COLO829 (cell line): ENCODE data around the gene DRG2.

ENCODE experiments used
- DNase-seq: peaks from one replicate; pipeline ENCODE4 v3.0.0; 2012; ENCODE audit warnings: low spot score

Gene DRG2

DNA sequence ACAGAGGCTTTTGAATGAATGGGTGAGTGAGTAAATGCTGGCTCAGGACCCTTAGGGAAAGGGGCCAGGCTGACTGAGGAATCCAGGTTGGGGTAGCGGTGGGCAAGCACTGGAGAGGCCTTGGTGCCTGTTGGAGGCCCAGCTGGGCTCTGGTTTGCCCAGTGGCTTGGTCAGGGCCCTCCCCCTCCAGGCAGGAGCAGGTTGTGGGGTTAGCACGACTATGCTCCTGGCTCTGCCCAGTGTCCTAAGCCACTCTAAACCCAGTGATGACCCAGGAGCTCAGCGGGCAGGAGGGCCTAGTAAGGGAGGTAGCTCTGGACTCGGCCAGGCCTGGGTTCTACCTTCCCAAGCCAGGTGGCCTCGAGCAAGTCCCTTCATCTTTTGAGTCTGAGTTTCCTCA, 28.3 kb downstream of the DRG2 start:
- DNase-seq, result no peak

DNA sequence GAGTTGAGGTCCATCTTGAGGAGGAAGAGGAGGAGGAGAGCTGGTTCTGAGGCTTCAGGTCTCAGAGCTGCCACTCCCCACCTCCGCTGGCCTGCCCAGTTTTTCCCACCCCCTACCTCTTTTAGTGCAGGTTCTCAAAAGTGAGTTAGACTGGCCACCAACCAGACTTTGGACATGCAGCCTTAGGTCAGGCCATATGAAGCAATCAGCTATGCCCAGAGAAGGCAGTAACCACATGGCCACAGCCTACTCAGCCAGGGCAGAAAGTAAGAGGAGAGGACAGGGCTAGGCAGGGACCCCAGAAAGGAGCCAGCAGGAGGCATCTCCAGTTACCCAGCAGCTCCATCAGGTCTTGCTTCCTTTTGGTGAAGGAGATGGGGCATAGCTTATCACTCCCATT, 29.8 kb downstream of the DRG2 start:
- no peak for DNase-seq

DNA sequence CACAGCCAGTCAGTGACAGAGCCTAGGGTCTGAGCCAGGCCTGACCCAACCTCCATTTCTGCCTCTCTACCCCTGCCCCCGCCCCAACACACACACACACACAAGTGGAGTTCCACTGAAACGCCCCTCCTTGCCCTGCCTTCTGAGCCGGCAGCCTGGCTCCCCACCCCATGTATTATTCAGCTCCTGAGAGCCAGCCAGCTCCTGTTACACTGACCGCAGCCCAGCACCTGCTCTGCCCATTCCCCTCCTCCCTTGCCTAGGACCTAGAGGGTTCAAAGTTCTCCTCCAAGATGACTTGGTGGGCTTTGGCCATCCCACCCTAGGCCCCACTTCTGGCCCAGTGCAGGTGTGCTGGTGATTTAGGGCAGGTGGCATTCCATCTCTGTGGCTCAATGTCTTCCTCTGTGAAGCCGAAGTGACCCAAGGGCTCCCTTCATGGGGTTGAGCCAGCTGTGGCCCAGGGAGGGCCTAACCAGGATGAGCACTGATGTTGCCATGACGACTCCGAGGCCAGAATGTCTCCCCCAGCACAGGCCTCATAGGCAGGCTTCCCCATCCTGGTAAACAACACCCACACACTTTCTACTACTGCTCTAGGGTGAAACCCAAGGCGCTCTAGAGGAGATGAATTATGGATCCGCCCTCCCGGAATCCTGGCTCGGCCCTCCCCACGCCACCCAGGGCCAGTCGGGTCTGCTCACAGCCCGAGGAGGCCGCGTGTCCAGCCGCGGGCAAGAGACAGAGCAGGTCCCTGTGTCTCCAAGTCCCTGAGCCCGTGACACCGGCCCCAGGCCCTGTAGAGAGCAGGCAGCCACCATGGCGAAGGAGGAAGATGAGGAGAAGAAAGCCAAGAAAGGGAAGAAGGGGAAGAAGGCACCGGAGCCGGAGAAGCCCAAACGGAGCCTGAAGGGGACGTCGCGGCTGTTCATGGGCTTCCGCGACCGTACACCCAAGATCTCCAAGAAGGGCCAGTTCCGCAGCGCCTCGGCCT, 30.5 kb downstream of the DRG2 start:
- DNase-seq, result no peak

DNA sequence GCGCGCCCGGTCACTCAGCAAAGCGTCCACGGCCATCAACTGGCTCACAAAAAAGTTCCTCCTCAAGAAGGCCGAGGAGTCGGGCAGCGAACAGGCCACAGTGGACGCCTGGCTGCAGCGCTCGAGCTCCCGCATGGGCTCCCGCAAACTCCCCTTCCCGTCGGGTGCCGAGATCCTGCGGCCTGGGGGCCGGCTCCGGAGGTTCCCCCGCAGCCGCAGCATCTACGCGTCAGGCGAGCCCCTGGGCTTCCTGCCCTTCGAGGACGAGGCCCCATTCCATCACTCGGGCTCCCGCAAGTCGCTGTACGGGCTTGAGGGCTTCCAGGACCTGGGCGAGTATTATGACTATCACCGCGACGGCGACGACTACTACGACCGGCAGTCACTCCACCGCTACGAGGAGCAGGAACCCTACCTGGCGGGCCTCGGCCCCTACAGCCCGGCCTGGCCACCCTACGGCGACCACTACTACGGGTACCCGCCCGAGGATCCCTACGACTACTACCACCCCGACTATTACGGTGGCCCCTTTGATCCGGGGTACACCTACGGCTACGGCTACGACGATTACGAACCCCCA, 31.5 kb downstream of the DRG2 start:
- DNase-seq, result no peak

DNA sequence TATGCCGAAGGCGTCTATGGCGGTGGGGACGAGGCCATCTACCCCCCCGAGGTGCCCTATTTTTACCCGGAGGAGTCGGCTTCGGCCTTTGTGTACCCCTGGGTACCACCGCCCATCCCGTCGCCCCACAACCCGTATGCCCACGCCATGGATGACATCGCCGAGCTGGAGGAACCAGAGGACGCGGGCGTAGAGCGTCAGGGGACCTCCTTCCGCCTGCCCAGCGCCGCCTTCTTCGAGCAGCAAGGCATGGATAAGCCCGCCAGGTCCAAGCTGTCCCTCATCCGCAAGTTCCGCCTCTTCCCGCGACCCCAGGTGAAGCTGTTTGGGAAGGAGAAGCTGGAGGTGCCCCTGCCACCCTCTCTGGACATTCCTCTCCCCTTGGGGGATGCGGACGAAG, 32.2 kb downstream of the DRG2 start:
- no peak for DNase-seq

DNA sequence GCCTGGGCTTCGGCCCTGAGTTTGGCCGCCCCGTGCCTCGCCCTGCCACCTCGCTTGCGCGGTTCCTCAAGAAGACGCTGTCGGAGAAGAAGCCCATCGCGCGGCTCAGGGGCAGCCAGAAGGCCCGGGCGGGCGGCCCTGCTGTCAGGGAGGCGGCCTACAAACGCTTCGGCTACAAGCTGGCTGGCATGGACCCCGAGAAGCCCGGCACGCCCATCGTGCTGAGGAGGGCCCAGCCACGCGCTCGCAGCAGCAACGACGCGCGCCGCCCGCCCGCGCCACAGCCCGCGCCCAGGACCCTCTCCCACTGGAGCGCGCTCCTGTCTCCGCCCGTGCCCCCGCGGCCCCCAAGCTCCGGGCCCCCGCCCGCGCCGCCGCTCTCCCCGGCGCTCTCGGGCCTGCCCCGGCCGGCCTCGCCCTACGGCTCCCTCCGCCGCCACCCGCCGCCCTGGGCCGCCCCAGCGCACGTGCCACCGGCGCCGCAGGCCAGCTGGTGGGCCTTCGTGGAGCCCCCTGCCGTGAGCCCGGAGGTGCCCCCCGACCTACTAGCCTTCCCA, 32.8 kb downstream of the DRG2 start:
- no peak for DNase-seq

DNA sequence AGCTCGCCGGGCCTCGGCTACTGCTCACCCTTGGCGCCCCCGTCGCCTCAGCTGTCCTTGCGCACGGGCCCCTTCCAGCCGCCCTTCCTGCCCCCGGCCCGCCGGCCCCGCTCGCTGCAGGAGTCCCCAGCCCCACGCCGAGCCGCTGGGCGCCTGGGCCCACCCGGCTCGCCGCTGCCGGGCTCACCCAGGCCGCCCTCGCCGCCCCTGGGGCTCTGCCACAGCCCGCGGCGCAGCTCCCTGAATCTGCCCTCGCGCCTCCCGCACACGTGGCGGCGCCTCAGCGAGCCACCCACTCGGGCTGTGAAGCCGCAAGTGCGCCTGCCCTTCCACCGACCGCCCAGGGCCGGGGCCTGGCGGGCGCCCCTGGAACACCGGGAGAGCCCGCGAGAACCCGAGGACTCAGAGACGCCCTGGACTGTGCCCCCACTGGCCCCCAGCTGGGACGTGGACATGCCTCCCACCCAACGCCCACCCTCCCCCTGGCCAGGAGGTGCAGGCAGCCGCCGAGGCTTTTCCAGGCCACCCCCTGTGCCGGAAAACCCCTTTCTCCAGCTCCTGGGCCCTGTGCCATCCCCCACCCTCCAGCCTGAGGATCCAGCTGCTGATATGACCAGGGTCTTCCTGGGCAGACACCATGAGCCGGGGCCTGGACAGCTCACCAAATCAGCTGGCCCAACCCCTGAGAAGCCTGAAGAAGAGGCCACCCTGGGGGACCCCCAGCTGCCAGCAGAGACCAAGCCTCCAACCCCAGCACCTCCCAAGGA, 33.6 kb downstream of the DRG2 start:
- no peak for DNase-seq

DNA sequence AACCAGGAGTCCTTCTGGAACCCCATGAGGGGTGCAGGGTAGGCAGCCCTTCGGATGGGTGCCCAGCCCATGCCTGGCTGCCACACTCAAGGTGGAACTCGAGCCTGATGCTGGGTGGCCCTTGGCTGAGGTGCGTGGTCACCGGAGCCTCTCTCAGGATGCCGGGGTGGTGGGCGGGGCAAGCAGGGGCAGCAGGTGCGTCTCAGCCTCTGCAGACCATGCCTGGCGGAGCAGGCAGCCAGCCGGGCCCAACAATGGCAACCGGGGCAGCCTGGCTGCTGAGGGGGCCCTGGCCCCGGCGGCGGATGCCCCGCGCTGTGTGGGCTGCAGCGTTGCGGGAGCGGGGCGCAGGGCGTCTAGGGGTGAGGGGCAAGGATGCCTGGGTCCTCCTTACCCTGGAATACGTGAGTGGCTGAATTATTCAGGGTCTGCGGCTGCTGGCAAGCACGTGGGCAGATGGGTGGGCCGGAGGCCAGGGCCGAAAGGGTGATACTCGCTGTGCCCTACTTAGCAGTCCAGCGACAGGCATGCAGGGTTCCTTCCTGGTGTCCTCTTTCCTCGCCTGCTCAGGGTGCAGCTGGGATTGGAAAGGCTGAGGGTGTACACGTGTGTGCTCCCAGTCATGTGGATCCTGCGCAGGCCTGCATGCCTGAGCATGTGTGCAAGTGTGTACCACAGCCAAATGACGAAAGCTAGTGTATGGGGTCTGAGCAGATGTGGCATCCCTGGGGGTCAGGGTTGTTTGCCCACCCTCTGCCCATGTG, 35.4 kb downstream of the DRG2 start:
- no peak for DNase-seq

DNA sequence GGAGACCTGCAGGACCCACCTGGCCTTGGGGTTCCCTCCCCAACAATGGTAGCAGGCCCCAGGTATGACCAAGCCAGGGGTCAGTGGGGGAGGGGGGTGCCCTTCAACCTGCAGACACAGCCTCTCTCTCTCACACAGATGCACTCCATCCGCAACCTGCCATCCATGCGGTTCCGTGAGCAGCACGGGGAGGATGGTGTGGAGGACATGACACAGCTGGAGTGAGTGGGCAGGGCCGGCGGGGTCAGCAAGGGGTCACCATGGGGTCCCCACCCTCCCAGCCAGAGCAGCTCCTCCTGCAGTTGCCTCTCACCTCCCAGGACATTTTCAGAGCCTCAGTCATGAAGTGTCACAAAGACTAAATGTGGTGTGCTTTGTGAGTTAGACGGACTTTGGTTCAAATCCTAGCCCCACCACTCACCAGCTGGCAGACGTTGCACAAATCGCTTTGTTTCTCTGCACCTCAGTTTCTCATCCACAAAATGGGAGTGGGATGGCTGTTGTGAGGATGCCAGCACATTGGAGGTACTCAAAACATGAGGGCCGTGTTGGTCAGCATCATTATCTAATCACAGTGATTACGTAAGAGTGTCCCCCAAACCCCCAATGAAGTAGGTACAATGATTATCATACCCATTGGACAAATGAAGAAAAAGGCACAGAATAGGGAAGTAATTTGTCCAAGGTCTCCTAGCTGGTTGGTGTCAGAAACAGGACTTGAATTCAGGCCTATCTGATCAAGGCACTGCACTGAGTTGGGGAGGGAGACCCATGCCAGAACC, 36.8 kb downstream of the DRG2 start:
- DNase-seq, result no peak

DNA sequence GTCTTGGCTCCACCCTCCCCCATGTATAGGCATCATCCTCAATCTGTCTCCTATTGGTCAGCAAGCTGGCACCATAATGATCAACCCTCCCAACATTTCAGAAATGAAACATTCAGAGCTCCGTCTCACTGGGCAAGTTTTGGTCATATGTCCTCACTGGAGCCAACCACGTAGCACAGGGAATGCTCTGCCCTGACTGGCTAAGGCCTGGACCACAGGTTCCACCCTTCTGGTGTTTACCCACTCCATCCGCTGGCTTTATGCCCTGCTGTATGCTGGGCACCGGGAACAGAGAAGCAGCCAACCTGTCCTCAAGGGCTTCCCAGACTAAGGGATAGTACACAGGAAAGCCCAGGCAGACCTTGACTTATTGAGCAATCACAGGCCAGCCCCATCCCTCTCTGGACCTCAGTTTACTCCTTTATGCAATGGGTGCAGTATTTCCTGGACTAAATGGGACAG, 41.3 kb downstream of the DRG2 start:
- no peak for DNase-seq

DNA sequence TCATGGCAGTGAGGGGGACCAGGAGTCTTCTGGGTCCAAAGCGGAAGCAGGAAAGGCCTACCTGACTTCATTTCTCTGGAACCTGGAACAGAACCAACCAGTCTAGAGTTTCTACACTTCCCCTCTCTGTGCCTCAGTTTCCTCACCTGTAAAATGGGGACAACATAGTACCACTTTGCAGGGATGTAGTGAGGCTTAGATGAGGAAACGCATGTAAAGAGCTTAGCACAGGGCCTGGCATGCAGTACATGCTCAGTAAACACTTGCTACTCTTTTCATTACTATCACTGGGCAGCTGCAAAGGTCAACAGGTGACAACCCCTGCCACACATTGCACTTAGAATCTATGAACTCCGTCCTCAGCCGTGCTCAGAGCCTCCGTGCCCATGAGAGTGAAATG, 45.0 kb downstream of the DRG2 start:
- DNase-seq, result no peak

DNA sequence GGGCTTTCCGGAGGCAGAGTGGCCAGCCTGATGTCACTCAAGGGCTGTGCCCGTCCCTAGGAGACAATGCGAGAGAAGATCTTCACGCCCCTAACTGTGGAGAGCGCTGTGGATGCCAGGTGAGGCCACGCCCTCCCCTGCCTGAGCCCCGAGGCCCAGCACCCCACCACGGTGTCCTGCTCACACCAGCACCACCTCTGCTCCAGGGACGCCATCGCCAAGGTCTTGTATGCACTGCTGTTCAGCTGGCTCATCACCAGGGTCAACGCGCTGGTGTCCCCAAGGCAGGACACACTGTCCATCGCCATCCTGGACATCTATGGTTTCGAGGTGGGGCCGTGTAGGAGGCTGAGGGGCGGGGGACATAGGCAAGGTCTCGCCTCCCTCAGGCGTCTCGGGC, 48.6 kb downstream of the DRG2 start:
- no peak for DNase-seq

DNA sequence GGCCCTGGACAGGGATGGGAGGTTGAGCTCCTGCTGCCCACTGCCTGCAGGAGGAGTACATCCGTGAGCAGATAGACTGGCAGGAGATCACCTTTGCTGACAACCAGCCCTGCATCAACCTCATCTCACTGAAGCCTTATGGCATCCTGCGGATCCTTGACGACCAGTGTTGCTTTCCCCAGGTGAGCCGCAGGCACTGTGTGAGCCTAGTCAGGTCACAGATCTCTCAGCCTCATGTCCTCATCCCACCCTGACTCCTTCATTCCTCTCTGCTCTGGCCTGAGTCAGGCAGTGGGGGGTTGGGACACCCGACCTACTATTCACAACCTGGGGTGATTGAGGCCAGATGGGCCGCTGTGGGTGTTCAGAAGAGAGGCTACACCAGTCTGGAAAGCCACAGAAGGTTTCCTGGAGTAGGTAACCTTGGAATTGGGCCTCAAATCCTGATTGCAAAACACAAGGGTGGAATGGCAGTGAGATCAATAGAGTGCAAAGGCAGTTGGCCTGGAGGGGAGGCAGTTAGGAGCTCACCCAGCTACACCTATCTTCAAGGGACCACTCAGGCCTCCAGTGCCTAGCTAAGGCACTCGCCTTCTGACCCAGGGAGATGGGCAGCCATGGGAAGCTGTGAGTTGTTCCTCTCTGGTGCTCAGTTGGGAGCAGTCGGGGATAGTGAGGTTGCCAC, 50.5 kb downstream of the DRG2 start:
- no peak for DNase-seq

DNA sequence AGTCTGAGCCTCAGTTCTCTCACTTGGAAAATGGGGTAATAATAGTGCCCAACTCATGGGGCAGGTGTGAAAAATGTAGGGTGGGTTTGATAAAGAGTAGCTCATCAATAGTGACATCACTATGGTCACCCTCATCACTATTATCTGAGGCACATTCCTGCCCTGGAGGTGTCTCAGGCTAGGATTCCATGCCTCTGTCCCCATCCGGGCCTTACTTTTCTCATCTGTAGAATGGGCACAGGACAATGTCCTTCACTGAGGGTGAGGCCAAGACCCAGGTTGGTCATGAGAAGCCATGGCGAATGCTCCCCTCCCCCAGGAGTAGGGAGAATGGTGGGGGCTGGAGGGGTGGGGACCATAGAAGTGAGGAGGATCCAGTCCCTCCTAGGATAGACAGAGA, 51.3 kb downstream of the DRG2 start:
- no peak for DNase-seq

DNA sequence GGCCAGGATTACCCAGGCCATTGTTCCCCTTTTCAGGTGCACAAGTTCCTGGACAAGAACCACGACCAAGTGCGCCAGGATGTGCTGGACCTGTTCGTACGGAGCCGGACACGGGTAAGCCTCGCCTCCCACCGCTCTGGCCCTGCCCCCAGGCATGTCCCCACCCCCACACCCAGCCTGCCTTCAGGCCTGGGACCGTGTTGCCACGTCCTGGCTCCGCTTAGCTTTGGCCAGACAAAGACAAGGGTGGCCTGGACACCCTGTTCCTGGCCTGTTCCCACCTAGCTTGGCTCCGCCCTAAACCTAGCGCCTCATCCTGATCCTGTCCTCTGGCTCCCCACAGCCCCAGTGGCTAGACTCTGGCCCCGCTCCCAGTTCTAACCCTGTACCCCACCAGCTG, 51.8 kb downstream of the DRG2 start:
- DNase-seq, result no peak

DNA sequence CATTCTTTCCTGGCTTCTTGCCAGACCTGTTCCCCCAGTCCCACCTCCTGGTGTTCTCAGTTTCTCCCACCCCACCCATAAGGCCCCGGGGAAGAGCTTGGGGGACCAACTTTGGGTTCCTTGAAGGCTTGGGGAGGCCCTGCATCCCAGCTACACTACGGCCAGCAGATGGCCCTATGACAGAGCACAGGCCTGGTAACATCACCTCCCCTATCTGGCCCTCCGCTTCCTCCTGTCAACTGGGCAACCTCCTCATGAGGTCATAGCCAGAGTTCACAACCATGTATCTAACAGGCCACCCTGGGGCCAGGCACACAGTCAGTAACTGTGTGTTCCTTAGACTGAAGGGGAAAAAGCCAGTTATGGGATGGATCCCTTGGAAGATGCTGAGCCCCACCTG, 52.2 kb downstream of the DRG2 start:
- DNase-seq, result no peak

DNA sequence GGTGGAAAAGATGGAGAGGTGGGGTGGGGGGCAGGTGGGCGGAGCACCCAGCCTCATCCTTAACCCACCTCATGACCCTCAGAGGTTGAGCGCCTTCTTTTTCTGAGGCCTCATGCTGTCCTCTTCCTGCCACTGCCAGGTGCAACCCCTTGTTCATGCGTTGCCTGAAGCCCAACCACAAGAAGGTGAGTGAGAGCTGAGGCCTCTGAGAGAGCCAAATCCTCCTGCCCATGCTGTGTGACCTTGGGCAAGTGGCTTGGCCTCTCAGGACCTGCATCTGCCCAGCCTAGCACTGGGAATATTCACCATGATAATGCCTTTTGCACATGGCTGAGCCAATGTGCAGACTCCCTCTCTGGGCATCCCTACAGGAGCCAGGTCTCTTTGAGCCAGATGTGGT, 52.9 kb downstream of the DRG2 start:
- DNase-seq, result no peak

DNA sequence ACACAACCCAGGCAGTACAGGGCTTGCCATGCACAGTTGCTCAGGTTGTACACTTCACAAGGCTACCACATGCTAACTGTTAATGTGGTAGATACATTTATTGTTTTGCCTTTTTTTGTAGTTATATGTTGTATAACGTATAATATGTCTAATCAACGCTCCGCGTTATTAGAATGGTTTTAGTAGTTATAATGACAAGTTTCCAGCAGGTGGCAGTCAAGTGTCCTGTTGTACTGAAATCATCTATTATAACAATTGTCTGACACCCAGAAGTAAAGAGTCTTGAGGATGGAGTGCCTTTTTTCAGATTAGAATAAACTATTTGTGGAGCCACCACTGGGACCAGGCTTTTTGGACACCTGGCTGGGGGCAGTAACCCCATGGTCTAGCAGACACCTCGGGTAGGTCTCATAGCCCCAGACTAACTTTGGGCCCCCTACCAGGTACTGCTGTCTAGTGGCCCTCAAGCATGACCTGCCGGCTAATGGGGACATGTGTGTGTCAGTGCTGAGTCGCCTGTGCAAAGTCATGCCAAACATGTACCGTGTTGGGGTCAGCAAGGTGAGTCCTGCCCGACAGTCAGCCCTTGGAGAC, 53.6 kb downstream of the DRG2 start:
- peak; percentile 70 for DNase-seq

DNA sequence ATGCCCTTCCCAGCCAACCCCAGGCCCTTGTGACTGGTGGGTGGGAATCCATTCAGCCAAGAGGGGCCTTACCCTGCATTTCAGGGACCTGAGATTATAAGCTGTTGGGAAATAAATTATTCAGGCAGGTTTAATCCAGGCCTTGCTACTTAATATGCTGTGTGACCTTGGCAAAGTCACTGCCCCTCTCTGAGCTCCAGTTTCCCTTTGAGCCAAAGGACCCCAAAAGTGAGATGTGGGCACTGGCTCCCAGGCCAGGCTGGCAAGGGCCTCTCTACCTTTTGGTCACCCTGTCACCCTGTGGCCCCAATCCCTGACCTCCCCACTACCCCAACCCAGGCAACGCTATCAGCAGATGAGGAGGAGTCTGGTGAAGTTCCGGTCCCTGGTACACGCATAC, 54.7 kb downstream of the DRG2 start:
- no peak for DNase-seq
